Peyer's patch (tissue), 4 donors: ENCODE data around the gene SNX33. TPM values are rescaled to one million over a fixed set of nuclear protein-coding genes. Genes with fewer than 3 reads are reported as not detected.

Experiments
- DNase-seq, 3 donors: peaks; one replicate each; pipeline ENCODE4 v3.0.0-alpha.2; 2017 to 2019
- H3K27ac ChIP-seq, 4 donors: fragments of 200-600 bp; sonication (generic); one replicate each; pipeline ENCODE4 v1.5.1; 2016 to 2019
- H3K27me3 ChIP-seq, 2 donors: fragments of 200-600 bp; sonication (generic); one replicate each; pipeline ENCODE4 v1.5.1; 2019
- H3K36me3 ChIP-seq, 3 donors: fragments of 200-600 bp; sonication (generic); one replicate each; pipeline ENCODE4 v1.5.1; 2016 to 2019
- H3K4me1 ChIP-seq, 4 donors: fragments of 200-600 bp; sonication (generic); one replicate each; pipeline ENCODE4 v1.5.1; 2016 to 2019
- H3K4me3 ChIP-seq, 4 donors: fragments of 200-600 bp; sonication (generic); 1 replicate in 3 of 4; 2 replicates in 1 of 4; pipeline ENCODE4 v1.5.1; 2016 to 2019; ENCODE audit warnings: mild to moderate bottlenecking in 1 of 4
- H3K9me3 ChIP-seq, 4 donors: fragments of 200-600 bp; sonication (generic); one replicate each; pipeline ENCODE4 v1.5.1; 2016 to 2019; ENCODE audit warnings: mild to moderate bottlenecking in 1 of 4
- POLR2A ChIP-seq, 2 donors: fragments of 450-650 bp; IDR thresholded peaks; one replicate each; pipeline ENCODE4 v1.5.1; 2017; ENCODE audit warnings: antibody characterized with exemption in 2 of 2, mild to moderate bottlenecking in 2 of 2, moderate library complexity in 2 of 2
- total RNA-seq, 4 donors: library from RNA; depleted of rRNA; stranded (reverse); fragments of >200 nt; gene quantifications; one replicate each; pipeline ENCODE4 v1.1.0, GENCODE V29; 2016
- TF ChIP-seq, protein P1 (sequence below), 6 experiments: fragments of 450-650 bp in 4 of 6; fragments of 200-600 bp in 2 of 6; sonication (generic) in 1 of 6; IDR thresholded peaks; one replicate each; pipeline ENCODE4 v1.5.1; 2017 to 2019; ENCODE audit warnings: antibody characterized with exemption in 6 of 6, mild to moderate bottlenecking in 3 of 6, moderate library complexity in 1 of 6

SNX33 gene
- total RNA-seq, 4 donors from 2014 or later, result 35.5 to 53.7 (median 49.5) TPM

DNA sequence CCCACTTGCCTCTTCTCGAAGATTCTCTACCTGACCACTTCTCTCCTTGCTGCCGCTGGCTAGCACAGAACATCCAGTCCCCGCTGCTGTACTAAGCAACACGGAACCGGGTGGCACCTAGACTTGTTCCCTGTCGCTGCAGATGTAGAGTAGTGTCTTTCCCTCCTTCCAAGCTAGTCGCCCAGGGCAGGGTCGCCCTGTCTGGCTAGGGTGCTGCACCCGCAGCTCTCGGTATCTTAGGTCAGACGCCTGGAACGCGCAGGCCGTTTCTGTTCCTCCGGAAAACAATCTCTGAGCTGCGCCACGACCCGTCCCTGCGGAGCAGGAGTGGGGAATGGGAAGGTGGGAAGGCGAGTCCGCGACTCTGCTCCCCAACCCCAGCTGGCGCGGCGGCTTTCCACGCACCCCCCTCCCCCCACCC is 758 bp upstream of the SNX33 start:
- TF ChIP-seq, protein P1, sequence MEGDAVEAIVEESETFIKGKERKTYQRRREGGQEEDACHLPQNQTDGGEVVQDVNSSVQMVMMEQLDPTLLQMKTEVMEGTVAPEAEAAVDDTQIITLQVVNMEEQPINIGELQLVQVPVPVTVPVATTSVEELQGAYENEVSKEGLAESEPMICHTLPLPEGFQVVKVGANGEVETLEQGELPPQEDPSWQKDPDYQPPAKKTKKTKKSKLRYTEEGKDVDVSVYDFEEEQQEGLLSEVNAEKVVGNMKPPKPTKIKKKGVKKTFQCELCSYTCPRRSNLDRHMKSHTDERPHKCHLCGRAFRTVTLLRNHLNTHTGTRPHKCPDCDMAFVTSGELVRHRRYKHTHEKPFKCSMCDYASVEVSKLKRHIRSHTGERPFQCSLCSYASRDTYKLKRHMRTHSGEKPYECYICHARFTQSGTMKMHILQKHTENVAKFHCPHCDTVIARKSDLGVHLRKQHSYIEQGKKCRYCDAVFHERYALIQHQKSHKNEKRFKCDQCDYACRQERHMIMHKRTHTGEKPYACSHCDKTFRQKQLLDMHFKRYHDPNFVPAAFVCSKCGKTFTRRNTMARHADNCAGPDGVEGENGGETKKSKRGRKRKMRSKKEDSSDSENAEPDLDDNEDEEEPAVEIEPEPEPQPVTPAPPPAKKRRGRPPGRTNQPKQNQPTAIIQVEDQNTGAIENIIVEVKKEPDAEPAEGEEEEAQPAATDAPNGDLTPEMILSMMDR (IDR thresholded peaks at IDR 0.05), result no peak
- TF ChIP-seq POLR2A (IDR thresholded peaks at IDR 0.05), result peak; percentile 19 to 34
- DNase-seq, result peak in 2 of 3 donors; percentile 20 to 56
- H3K4me1 ChIP-seq, result peaks cover 0 to 47% (median 0%) of the 10 kb centered on the region in 4 donors

DNA sequence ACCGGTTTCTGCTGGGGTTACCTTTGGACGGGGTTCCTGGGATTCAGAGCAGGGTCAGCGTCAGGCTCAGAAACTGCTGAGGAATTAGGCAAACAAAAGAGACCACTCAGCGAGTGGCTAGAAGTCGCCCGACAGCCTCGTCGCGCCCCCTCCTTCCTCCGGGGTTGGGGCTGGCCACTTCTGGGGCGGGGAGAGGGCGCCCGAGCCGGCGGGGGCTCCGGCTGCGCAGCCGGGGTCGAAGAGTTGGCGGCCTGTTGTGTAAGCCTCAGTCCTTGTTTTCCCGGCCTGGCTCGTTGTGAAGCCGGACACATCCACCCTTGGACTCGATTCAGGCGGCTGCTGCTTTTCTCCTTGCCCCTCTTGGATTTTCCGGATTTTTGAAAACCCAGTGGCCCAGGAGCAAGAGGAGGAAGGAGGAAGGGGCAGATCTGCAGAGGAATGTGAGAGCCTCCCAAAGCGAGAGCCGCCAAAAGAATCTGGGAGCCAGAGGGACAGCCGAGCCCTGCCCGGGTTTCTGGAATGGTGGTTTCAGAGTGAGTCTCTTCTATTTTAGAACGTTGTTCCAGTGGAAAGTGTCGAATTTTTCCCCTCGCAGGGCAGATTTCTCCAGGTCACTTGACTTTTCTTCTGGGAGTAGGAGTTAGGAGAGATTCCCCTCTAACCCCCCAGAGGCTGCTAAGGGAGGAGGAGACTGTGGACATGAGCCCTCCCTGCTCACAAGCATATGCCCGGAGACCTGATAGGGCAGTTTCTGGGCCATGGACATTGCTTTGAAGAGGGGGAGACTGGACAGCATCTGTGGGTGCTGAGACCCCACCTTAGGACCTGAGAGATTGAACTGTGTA is 666 bp downstream of the SNX33 start:
- no peak for TF ChIP-seq POLR2A (IDR thresholded peaks at IDR 0.05)
- TF ChIP-seq, protein P1 (IDR thresholded peaks at IDR 0.05), result peak in 1 of 6 experiments; percentile 4
- Histone ChIP-seq H3K36me3 (no peaks in the 10 kb centered on the region), H3K4me3 (peak overlapping the region; percentile 72 to 82 (median 78)), H3K9me3 (no peaks in the 10 kb centered on the region), H3K4me1 (peaks cover 0 to 61% (median 2%) of the 10 kb centered on the region in 4 donors), H3K27me3 (no peaks in the 10 kb centered on the region), H3K27ac (peak overlapping the region; percentile 77 to 96 (median 88))
- peak in 1 of 3 donors; percentile 62 for DNase-seq

More for the DNA sequence above, 758 bp upstream of the SNX33 start:
- H3K9me3 ChIP-seq, result no peaks in the 10 kb centered on the region
- H3K4me3 ChIP-seq, result peak overlapping the region; percentile 72 to 82 (median 78)
- H3K36me3 ChIP-seq, result no peaks in the 10 kb centered on the region
- no peaks in the 10 kb centered on the region for H3K27me3 ChIP-seq
- peak overlapping the region; percentile 77 to 96 (median 88) for H3K27ac ChIP-seq

DNA sequence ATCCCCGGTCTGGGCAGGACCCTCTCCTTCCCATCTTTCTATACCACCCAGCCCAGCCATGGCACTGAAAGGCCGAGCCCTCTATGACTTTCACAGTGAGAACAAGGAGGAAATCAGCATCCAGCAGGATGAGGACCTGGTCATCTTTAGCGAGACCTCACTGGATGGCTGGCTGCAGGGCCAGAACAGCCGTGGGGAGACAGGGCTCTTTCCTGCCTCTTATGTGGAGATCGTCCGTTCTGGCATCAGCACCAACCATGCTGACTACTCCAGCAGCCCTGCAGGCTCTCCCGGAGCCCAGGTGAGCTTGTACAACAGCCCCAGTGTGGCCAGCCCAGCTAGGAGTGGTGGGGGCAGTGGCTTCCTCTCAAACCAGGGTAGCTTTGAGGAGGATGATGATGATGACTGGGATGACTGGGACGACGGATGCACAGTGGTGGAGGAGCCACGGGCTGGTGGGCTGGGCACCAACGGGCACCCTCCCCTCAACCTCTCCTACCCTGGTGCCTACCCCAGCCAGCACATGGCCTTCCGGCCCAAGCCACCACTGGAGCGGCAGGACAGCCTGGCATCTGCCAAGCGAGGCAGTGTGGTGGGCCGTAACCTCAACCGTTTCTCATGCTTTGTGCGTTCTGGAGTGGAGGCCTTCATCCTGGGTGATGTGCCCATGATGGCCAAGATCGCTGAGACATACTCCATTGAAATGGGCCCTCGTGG is 1.5 kb downstream of the SNX33 start:
- TF ChIP-seq POLR2A (IDR thresholded peaks at IDR 0.05), result no peak
- H3K9me3 ChIP-seq, result no peaks in the 10 kb centered on the region
- H3K27me3 ChIP-seq, result no peaks in the 10 kb centered on the region
- H3K27ac ChIP-seq, result peak overlapping the region; percentile 77 to 96 (median 88)
- DNase-seq, result peak in 1 of 3 donors; percentile 49
- H3K4me1 ChIP-seq, result peaks cover 0 to 69% (median 2%) of the 10 kb centered on the region in 4 donors
- H3K4me3 ChIP-seq, result peak overlapping the region; percentile 72 to 82 (median 78)
- no peaks in the 10 kb centered on the region for H3K36me3 ChIP-seq

DNA sequence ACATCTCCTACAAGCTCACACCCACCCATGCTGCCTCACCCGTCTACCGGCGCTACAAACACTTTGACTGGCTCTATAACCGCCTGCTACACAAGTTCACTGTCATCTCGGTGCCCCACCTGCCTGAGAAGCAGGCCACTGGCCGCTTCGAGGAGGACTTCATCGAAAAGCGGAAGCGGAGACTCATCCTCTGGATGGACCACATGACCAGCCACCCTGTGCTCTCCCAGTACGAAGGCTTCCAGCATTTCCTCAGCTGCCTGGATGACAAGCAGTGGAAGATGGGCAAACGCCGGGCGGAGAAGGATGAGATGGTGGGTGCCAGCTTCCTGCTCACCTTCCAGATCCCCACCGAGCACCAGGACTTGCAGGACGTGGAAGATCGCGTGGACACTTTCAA is 2.1 kb downstream of the SNX33 start:
- Histone ChIP-seq H3K27me3 (no peaks in the 10 kb centered on the region), H3K4me3 (peak overlapping the region in 2 of 4 donors; percentile 40 to 82), H3K4me1 (peaks cover 0 to 75% (median 2%) of the 10 kb centered on the region in 4 donors), H3K27ac (peak overlapping the region in 3 of 4 donors; percentile 77 to 96 (median 92)), H3K36me3 (no peaks in the 10 kb centered on the region), H3K9me3 (no peaks in the 10 kb centered on the region)
- no peak for TF ChIP-seq POLR2A (IDR thresholded peaks at IDR 0.05)
- TF ChIP-seq, protein P1 (IDR thresholded peaks at IDR 0.05), result no peak
- peak in 1 of 3 donors; percentile 44 for DNase-seq

DNA sequence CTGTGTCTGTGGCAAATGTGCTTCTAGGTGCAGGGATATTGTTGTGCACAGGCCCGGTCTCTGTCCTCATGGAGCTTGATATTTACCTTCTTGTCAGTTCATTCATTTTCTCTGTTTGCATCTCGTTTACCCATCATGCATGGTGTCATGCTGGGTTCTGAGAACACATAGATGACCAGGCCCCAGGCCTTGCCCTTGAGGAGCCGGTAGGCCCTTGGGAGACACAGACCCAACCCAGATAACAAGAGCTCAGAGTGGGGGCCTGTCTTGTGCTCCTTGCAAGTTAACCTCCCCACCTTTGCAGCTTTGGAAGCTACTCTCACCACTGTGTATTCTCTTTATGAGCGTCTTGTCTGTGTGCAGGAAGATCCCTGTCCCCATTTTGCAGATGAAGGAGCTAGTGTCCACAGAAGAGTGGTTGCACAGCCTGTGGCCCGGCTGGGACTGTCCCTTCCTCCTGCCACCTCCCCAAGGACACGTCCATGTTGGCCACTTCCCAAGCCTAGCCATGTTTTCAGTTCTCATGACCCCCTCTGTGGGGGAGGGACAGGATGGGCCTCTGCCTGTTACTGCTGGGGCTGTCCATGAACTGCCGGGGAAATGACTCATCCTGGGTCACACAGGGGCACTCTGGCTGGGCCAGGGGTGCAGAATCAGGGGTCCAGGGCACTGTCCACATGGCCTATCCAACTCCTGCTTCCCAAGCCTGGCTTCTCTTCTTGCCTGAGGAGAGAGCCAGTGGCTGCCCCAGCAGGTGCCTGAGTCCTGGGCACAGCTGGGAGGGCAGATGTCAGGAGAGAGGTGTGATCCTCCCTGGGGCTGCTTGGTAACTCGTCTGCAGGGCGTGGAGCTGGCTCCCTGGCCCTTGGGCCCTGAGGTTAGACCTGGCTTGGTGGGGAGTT is 3.4 kb downstream of the SNX33 start:
- H3K4me1 ChIP-seq, result peaks cover 0 to 81% (median 2%) of the 10 kb centered on the region in 4 donors
- H3K4me3 ChIP-seq, result peak overlapping the region in 2 of 4 donors; percentile 40 to 82
- peak overlapping the region in 3 of 4 donors; percentile 1 to 45 (median 5) for H3K27ac ChIP-seq
- DNase-seq, result peak in 1 of 3 donors; percentile 60
- H3K27me3 ChIP-seq, result no peaks in the 10 kb centered on the region
- no peaks in the 10 kb centered on the region for H3K9me3 ChIP-seq
- TF ChIP-seq POLR2A (IDR thresholded peaks at IDR 0.05), result no peak
- TF ChIP-seq, protein P1 (IDR thresholded peaks at IDR 0.05), result no peak
- H3K36me3 ChIP-seq, result peaks cover 0 to under 1% (median 0%) of the 10 kb centered on the region in 3 donors
